Measurements from ENCODE around the gene ZNF677. TPM values are rescaled to one million over a fixed set of nuclear protein-coding genes. Genes with fewer than 3 reads are reported as not detected.
"Not testable (repeated sequence)": the region's sequence is repeated elsewhere in the genome, so short reads cannot be mapped to it uniquely, and the experiment has no call there.

ZNF677 gene
- total and polyA plus RNA-seq, 7 donors = 3.3 to 9.7 (median 6.8) TPM

DNA sequence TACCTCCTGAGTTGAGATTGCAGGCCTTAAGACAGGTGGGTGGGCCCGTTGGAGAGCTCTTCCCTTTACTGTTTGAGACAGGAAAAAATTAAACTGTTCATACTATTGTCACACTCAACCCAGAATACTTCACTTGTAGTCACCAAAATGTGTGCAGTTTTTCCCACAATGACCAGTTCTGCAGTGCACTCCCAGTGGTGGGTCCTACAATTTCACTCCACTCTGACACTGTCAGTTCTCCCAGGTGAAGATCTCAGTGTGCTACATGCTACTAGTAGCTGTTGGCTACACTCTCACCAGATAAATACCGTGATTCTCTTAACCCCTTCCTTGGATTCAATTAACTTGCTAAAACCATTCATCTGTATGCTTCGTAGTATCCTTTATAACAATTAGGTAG is 64.4 kb downstream of the ZNF677 start:
- Histone ChIP-seq H3K27ac (no peak overlapping the region), H3K4me3 (no peak overlapping the region), H3K36me3 (ENCODE audit: insufficient read depth in 1 of 2, low read depth in 1 of 2) (peaks cover 0 to 4% of the 10 kb centered on the region in 2 donors), H3K27me3 (ENCODE audit: insufficient read depth in 3 of 3, low read length in 2 of 3) (peaks cover 0 to 4% (median 4%) of the 10 kb centered on the region in 3 donors), H3K4me1 (no peaks in the 10 kb centered on the region), H3K9me3 (no peaks in the 10 kb centered on the region)
- DNase-seq (no peak), ATAC-seq (no peak)
- 82 to 87% (median 85%) methylated on average over 3 of the region's 3 CpGs for WGBS, 3 donors
- TF ChIP-seq, protein P1, sequence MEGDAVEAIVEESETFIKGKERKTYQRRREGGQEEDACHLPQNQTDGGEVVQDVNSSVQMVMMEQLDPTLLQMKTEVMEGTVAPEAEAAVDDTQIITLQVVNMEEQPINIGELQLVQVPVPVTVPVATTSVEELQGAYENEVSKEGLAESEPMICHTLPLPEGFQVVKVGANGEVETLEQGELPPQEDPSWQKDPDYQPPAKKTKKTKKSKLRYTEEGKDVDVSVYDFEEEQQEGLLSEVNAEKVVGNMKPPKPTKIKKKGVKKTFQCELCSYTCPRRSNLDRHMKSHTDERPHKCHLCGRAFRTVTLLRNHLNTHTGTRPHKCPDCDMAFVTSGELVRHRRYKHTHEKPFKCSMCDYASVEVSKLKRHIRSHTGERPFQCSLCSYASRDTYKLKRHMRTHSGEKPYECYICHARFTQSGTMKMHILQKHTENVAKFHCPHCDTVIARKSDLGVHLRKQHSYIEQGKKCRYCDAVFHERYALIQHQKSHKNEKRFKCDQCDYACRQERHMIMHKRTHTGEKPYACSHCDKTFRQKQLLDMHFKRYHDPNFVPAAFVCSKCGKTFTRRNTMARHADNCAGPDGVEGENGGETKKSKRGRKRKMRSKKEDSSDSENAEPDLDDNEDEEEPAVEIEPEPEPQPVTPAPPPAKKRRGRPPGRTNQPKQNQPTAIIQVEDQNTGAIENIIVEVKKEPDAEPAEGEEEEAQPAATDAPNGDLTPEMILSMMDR (IDR thresholded peaks at IDR 0.05) = no peak
- intact Hi-C loops (cut with DNase I) = loop anchor here in 1 of 2 donors (10.0 kb wide), 2 partner anchors 175 to 205 kb away; partner anchors contain the start of genes ZNF525 and ZNF765

DNA sequence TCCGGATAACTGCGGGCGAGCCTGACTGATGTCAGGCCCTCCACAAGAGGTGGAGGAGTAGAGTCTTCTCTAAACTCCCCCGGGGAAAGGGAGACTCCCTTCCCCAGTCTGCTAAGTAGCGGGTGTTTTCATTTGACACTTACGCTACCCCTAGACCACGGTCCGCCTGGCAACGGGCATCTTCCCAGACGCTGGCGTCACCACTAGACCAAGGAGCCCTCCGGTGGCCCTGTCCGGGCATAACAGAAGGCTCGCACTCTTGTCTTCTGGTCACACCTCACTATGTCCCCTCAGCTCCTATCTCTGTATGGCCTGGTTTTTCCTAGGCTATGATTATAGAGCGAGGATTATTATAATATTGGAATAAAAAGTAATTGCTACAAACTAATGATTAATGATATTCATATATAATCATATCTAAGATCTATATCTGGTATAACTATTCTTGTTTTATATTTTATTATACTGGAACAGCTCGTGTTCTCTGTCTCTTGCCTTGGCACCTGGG is 64.9 kb downstream of the ZNF677 start:
- not testable (repeated sequence) for H3K4me3 ChIP-seq; H3K9me3 ChIP-seq; ATAC-seq; DNase-seq; H3K27ac ChIP-seq; H3K4me1 ChIP-seq; H3K36me3 ChIP-seq (ENCODE audit: insufficient read depth in 1 of 2, low read depth in 1 of 2); H3K27me3 ChIP-seq (ENCODE audit: insufficient read depth in 3 of 3, low read length in 2 of 3)
- 57 to 72% (median 71%) methylated on average over 10 to 12 of the region's 16 CpGs for WGBS, 3 donors
- intact Hi-C loops (cut with DNase I) = loop anchor here in 1 of 2 donors (10.0 kb wide), 2 partner anchors 175 to 205 kb away; partner anchors contain the start of genes ZNF525 and ZNF765

Other genes with a start within 250 kb of the ZNF677 start
- not detected for gene ERVV-1, start 241.0 kb downstream of the ZNF677 start, total RNA-seq
- under 1 TPM; 0.01 to 0.08 (median 0.03) TPM for gene ERVV-1, start 241.0 kb downstream of the ZNF677 start, polyA plus RNA-seq
- not detected for gene ERVV-2, start 210.1 kb downstream of the ZNF677 start, total RNA-seq
- gene ERVV-2, start 210.1 kb downstream of the ZNF677 start, polyA plus RNA-seq = not detected
- 10 to 100 TPM in 2 of 4 donors, 1 to 10 TPM in 2; 7.5 to 12.4 (median 10.4) TPM for gene ZNF160, start 151.5 kb downstream of the ZNF677 start, total RNA-seq
- 10 to 100 TPM in 1 of 3 donors, 1 to 10 TPM in 2; 4.9 to 12.9 (median 6.9) TPM for gene ZNF160, start 151.5 kb downstream of the ZNF677 start, polyA plus RNA-seq
- 1 to 10 TPM; 3.9 to 9.2 (median 6.3) TPM for gene ZNF415, start 122.0 kb downstream of the ZNF677 start, total RNA-seq
- 1 to 10 TPM; 3.9 to 7.8 (median 7.7) TPM for gene ZNF415, start 122.0 kb downstream of the ZNF677 start, polyA plus RNA-seq
- 1 to 10 TPM; 3.8 to 6.8 (median 5.4) TPM for gene ZNF347, start 95.8 kb downstream of the ZNF677 start, total RNA-seq
- gene ZNF347, start 95.8 kb downstream of the ZNF677 start, polyA plus RNA-seq = 1 to 10 TPM; 2.6 to 6.2 (median 3.4) TPM
- gene ZNF665, start 61.5 kb downstream of the ZNF677 start, total RNA-seq = 1 to 10 TPM in 1 of 4 donors, under 1 TPM in 3; 0.47 to 1.1 (median 0.75) TPM
- gene ZNF665, start 61.5 kb downstream of the ZNF677 start, polyA plus RNA-seq = under 1 TPM; 0.20 to 0.66 (median 0.48) TPM
- gene VN1R2, start 3.4 kb upstream of the ZNF677 start, total RNA-seq = not detected
- gene VN1R2, start 3.4 kb upstream of the ZNF677 start, polyA plus RNA-seq = not detected
- gene VN1R4, start 12.8 kb upstream of the ZNF677 start, total RNA-seq = not detected
- gene VN1R4, start 12.8 kb upstream of the ZNF677 start, polyA plus RNA-seq = not detected
- 1 to 10 TPM in 2 of 4 donors, under 1 TPM in 2; 0.81 to 2.0 (median 1.0) TPM for gene ZNF845, start 78.9 kb upstream of the ZNF677 start, total RNA-seq
- gene ZNF845, start 78.9 kb upstream of the ZNF677 start, polyA plus RNA-seq = 1 to 10 TPM in 2 of 3 donors, under 1 TPM in 1; 1.00 to 5.1 (median 1.4) TPM
- gene ZNF525, start 110.8 kb upstream of the ZNF677 start, total RNA-seq = 1 to 10 TPM; 1.3 to 2.1 (median 1.7) TPM
- gene ZNF525, start 110.8 kb upstream of the ZNF677 start, polyA plus RNA-seq = 1 to 10 TPM in 1 of 3 donors, under 1 TPM in 2; 0.18 to 1.6 (median 0.78) TPM
- gene ZNF765, start 140.3 kb upstream of the ZNF677 start, total RNA-seq = 1 to 10 TPM; 1.8 to 2.9 (median 2.6) TPM
- gene ZNF765, start 140.3 kb upstream of the ZNF677 start, polyA plus RNA-seq = 1 to 10 TPM; 1.5 to 8.3 (median 2.3) TPM
- gene ZNF761, start 177.1 kb upstream of the ZNF677 start, total RNA-seq = 1 to 10 TPM; 1.5 to 4.4 (median 3.6) TPM
- gene ZNF761, start 177.1 kb upstream of the ZNF677 start, polyA plus RNA-seq = 1 to 10 TPM; 1.5 to 6.4 (median 3.2) TPM
- 1 to 10 TPM in 2 of 4 donors, under 1 TPM in 2; 0.42 to 1.7 (median 0.95) TPM for gene ZNF813, start 212.9 kb upstream of the ZNF677 start, total RNA-seq
- gene ZNF813, start 212.9 kb upstream of the ZNF677 start, polyA plus RNA-seq = 1 to 10 TPM in 1 of 3 donors, under 1 TPM in 2; 0.31 to 1.1 (median 0.99) TPM

All from psoas muscle (tissue), 8 donors.